Muscle layer of duodenum (tissue), 2 donors: ENCODE results near the gene FARS2.

ENCODE experiments used
- H3K27ac ChIP-seq: one replicate; pipeline ENCODE4 v1.7.0; 2013; ENCODE audit warnings: mild to moderate bottlenecking, low read length
- H3K27me3 ChIP-seq: one replicate; pipeline ENCODE4 v1.7.0; 2013; ENCODE audit warnings: low read depth, mild to moderate bottlenecking, control low read depth, low read length
- H3K36me3 ChIP-seq, 2 donors: one replicate each; pipeline ENCODE4 v1.7.0; 2013; ENCODE audit warnings: low read length in 2 of 2, control low read depth in 1 of 2, mild to moderate bottlenecking in 1 of 2; ENCODE audit not compliant: insufficient read depth in 2 of 2, control insufficient read depth in 1 of 2
- H3K4me1 ChIP-seq, 2 donors: one replicate each; pipeline ENCODE4 v1.7.0; 2013; ENCODE audit warnings: low read length in 2 of 2, mild to moderate bottlenecking in 2 of 2, control low read depth in 1 of 2, moderate library complexity in 1 of 2; ENCODE audit not compliant: insufficient read depth in 2 of 2, control insufficient read depth in 1 of 2
- H3K4me3 ChIP-seq, 2 donors: one replicate each; pipeline ENCODE4 v1.7.0; 2013; ENCODE audit warnings: low read length in 2 of 2, low read depth in 1 of 2, mild to moderate bottlenecking in 1 of 2
- H3K9me3 ChIP-seq, 2 donors: one replicate each; pipeline ENCODE4 v1.7.0; 2013; ENCODE audit warnings: low read length in 2 of 2, control low read depth in 1 of 2, mild to moderate bottlenecking in 1 of 2; ENCODE audit not compliant: control insufficient read depth in 1 of 2
- donor health status: healthy.

FARS2 gene

DNA sequence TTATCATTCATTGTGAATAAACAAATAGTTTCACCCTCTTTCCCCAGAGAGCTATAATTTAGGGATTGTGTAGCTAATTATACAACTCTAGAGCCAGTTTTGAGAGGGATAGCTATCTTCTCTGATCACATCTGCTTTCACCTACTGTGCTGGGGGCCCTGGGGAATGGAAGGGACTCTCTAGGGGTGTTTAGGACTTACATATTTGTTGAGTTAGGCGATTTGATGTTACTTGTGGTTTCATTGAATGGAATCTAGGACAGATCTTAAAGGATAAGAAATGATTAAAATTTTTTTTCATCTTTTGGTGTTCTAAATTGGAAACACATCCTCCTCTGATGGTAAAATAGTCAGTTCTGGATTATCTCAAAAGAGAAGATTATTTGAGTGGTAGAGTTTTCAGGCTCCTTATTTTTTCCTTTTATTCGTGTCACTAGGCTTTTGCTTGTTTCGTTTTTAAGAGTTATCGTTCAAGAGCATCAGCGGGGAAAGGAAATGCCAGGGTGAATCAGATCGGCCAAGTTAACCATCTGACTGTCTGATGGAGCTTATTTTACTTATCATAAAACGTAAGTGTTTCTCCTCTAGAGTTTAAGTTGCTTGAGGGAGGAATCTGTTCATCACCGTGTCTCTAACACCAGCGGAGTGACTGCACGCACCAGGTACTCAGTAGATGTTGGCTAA lies 236.7 kb downstream of the FARS2 start:
- Histone ChIP-seq H3K27ac (no peak overlapping the region), H3K4me1 (peaks cover 0 to 6% of the 10 kb centered on the region in 2 donors)

DNA sequence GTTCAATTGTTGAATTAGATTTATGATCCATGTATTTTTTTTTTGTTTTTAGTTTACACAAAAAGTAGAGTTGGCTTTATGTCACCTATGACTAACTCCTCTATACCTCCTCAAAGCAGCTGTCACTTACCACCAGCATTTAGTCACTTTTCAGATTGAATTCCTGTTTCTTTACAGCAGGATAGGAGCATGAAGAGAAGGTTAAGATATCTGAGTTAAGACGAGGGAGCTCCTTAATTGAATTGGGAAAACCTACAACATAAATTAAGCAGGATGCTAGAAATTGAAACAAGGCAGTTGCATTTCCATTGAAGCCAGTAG lies 237.2 kb downstream of the FARS2 start:
- H3K36me3 ChIP-seq = no peaks in the 10 kb centered on the region
- peaks cover 0 to 6% of the 10 kb centered on the region in 2 donors for H3K4me1 ChIP-seq
- H3K9me3 ChIP-seq = no peaks in the 10 kb centered on the region
- no peak overlapping the region for H3K27ac ChIP-seq
- H3K27me3 ChIP-seq = no peaks in the 10 kb centered on the region
- H3K4me3 ChIP-seq = no peak overlapping the region

More for the DNA sequence above, 236.7 kb downstream of the FARS2 start:
- no peaks in the 10 kb centered on the region for H3K27me3 ChIP-seq
- H3K36me3 ChIP-seq = no peaks in the 10 kb centered on the region
- H3K4me3 ChIP-seq = no peak overlapping the region
- H3K9me3 ChIP-seq = no peaks in the 10 kb centered on the region

DNA sequence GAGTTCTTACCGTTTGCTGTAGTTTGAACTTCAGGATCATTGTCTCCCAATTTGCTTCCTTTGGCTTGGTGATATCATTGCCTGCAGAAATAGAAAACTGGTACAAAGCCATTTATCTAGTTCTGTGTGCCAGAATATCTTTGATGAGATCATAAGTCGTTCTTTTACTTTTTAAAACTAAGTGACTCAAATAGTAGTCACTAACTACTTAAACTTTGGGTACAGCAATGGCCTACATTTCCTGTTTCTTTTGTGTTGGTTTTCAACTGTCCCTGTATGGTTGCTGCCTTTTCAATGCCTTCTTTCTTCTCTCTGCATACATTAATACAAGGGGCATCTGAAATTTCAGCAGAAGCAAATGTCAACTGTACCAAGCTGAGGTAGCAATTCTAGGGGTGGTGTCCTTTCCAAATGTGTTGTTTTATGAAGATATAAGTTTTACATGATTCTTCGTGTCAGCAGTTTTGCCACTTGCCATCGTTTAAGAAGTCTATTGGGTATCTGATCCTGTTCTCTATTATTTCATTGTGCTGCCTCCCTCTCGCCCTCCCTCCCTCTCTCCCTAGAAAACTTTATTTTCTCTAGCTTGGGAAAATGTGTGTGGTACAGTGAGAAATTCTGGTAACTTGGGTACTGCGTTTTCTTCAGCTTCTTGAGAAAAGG lies 238.5 kb downstream of the FARS2 start:
- Histone ChIP-seq H3K27me3 (no peaks in the 10 kb centered on the region), H3K36me3 (no peaks in the 10 kb centered on the region), H3K27ac (no peak overlapping the region), H3K9me3 (no peaks in the 10 kb centered on the region), H3K4me1 (peaks cover 0 to 6% of the 10 kb centered on the region in 2 donors), H3K4me3 (no peak overlapping the region)

DNA sequence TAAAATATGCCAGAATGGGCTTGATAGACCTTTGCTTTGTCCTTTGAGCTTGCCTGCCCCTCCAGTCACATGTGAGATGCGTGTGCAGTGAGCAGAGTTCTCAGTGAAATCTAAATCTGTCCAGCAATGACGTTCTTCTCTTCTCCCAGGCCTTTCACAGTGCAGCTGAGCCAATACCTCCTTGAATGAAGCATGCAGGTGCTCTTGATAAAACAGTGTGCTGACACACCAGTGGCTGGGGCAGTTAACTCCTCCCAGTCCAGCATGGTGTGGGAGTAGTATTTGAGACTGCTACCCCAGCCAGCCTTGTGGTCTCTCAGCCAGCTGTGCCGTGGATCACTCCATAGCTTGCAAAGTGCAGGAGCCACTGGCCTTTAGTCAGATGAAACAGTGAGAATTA lies 240.5 kb downstream of the FARS2 start:
- Histone ChIP-seq H3K9me3 (no peaks in the 10 kb centered on the region), H3K36me3 (no peaks in the 10 kb centered on the region), H3K27ac (no peak overlapping the region), H3K4me1 (peaks cover 0 to 6% of the 10 kb centered on the region in 2 donors), H3K4me3 (no peak overlapping the region), H3K27me3 (no peaks in the 10 kb centered on the region)

DNA sequence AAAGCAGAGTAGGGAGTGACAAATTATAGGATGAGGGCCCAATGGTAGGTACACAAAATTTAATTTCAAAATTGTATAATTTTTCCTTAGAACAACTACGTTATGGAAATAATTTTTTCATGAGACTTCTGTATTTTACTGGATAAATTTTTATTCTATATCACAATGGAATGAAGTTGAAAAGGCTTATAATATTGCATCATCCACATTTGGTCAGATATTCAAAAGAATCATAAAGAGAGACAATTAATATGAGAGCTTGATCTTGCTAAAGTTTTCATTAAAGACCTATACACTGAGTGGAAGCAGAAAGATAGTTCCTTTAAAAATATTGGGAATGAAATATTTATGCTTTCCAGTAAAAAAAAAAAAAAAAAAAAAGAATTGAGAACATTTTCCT lies 242.8 kb downstream of the FARS2 start:
- Histone ChIP-seq H3K36me3 (no peaks in the 10 kb centered on the region), H3K27ac (no peak overlapping the region), H3K4me3 (no peak overlapping the region)

DNA sequence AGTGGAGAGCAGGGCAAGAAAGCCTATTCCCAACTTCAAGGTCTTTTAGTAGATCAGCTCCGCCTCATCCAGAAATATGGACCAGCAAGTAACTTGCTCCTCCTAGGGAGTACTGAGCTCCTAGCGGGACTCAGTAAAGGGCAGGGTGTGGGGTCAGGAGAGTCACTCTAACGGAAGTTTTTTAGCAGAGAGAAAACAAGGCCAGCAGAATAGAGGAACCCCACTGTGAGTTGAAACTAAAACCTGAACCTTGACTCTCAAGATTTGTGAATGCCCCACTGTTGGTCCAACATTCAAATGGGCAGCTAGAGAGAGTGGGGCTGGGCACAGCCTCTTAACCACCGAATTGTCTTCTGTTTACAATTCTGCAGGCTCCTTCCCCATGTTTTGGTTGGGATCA lies 244.8 kb downstream of the FARS2 start:
- no peak overlapping the region for H3K4me3 ChIP-seq
- no peaks in the 10 kb centered on the region for H3K27me3 ChIP-seq
- H3K9me3 ChIP-seq = no peaks in the 10 kb centered on the region
- H3K4me1 ChIP-seq = no peaks in the 10 kb centered on the region
- no peak overlapping the region for H3K27ac ChIP-seq
- H3K36me3 ChIP-seq = no peaks in the 10 kb centered on the region

More for the DNA sequence above, 242.8 kb downstream of the FARS2 start:
- peaks cover 0 to 4% of the 10 kb centered on the region in 2 donors for H3K4me1 ChIP-seq
- H3K27me3 ChIP-seq = no peaks in the 10 kb centered on the region
- no peaks in the 10 kb centered on the region for H3K9me3 ChIP-seq

DNA sequence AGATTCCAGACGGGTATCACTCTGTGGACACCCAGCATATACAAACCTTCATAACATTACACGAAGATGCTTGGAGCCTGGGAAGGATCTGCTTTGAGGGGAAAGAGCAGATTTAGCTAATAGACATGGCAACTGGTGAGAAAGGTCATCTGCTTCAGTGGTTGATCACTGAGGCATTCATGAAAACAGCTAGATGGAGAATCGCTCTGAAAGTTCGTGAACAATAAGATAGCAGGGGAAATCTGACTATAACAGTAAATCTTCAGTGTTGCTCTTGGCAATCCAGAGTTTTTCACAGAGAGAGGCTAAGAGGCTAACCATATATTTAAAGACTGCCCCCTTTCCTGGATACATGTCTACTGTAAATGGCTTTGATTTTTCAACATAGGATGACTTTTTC lies 245.3 kb downstream of the FARS2 start:
- no peak overlapping the region for H3K4me3 ChIP-seq
- H3K36me3 ChIP-seq = no peaks in the 10 kb centered on the region
- H3K27me3 ChIP-seq = no peaks in the 10 kb centered on the region
- no peaks in the 10 kb centered on the region for H3K4me1 ChIP-seq
- no peak overlapping the region for H3K27ac ChIP-seq
- H3K9me3 ChIP-seq = no peaks in the 10 kb centered on the region

DNA sequence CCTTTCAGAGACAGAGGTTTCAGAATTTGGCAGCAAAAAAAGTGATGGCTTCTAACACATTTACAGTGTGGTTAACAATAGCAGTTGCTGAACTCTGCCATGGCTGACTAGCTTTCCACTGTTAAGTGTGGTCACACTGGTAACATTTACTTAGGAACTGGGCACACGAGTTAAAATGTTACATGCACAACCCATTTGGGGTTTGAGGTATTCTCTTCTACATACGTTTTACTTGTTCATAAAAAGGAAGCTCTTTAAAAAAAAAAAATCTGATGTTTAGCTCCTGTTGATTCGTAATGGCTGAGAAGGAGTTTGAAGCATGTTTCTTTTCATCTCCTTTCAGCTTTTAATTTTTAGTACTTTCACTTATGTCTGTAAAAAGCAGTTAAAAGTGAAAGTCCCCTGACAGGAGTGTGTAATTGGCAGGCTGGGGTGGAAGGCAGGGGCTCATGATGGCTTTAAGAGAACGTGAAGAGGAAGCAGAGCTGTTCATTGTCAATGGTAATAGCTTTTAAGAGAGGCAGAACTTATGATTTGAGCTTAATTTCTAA lies 245.9 kb downstream of the FARS2 start:
- Histone ChIP-seq H3K4me1 (no peaks in the 10 kb centered on the region), H3K27ac (no peak overlapping the region), H3K36me3 (no peaks in the 10 kb centered on the region), H3K4me3 (no peak overlapping the region), H3K9me3 (no peaks in the 10 kb centered on the region), H3K27me3 (no peaks in the 10 kb centered on the region)

DNA sequence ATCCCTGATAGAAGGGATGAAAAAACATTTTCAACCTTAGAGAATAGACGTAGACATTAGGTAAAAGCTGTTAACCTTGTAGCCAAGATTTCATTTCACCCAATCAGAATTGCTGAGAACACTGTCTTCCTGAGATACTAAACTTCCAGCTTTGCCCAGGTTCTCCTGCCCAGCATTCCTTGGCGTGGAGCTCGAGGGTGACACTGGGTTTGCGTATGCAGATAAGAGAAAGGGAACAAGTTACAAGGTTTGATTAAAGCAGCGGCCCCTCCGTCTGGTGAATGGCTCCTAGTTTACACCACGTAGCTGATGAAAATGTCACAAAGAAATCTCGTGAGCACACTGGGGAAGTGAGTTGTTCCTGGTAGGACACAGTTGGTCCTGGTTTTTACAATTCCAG lies 247.8 kb downstream of the FARS2 start:
- H3K4me3 ChIP-seq = no peak overlapping the region
- no peaks in the 10 kb centered on the region for H3K36me3 ChIP-seq
- H3K27me3 ChIP-seq = no peaks in the 10 kb centered on the region
- H3K9me3 ChIP-seq = no peaks in the 10 kb centered on the region
- H3K27ac ChIP-seq = no peak overlapping the region
- H3K4me1 ChIP-seq = no peaks in the 10 kb centered on the region

DNA sequence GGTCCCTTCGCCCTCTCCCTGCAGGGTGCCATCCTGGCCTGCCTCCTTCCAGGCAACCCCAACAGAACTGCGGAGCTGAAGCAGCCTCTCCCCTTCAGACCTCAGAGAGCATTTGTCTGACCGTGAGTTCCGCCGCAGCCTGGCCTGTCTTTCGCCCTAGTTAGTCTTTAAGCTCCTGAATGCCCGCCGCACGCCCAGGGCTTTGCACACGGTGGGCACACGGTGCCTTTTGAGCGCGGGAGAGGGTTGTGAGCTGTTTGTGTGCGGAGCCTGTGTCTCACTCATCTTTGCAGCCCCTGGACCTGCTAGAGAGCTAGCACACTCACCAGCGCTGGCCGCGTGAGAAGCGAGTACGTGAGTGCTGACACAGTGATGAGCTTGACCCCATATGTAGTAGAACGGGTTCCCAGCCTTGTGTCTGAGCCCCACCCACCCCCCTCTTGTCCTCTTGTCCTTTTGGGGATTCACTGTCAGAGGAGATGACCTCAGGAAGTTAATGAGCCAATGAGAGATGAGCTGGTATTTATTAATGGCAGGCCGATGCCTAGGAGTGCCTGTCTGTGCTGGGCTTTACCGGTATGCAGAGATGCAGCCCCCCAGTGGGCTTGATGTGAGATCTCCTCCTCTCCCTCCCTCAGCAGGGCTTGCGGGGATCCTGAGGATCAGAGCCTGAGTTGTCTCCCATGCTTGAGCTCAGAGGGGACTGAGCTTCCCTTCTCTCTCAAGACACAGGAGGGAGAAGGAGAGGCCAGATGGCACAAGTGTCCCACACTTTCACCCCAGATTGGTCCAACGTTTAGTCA lies 249.2 kb downstream of the FARS2 start:
- no peak overlapping the region for H3K27ac ChIP-seq
- H3K36me3 ChIP-seq = no peaks in the 10 kb centered on the region
- no peaks in the 10 kb centered on the region for H3K27me3 ChIP-seq
- H3K4me3 ChIP-seq = no peak overlapping the region
- no peaks in the 10 kb centered on the region for H3K9me3 ChIP-seq
- no peaks in the 10 kb centered on the region for H3K4me1 ChIP-seq

DNA sequence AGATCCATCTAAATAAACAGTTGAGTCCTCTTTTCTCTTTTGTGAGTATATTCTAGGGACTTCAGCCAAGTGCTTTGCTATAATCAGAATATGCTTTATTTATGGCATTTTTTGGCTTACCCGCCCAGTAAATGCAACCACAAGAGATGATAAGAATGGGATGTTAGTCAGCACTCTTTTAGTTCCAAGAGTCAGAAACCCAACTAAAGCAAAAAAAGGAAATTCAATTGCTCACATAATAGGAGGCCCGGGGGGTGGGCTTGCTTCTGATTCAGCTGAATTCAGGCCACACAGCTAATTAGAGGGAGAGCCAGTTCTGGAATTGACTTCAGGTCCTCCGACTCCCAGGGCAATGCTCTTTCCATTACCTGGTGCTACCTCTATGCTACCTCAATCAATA lies 250.6 kb downstream of the FARS2 start:
- Histone ChIP-seq H3K4me3 (no peak overlapping the region), H3K4me1 (no peaks in the 10 kb centered on the region), H3K27me3 (no peaks in the 10 kb centered on the region), H3K9me3 (no peaks in the 10 kb centered on the region), H3K36me3 (no peaks in the 10 kb centered on the region), H3K27ac (no peak overlapping the region)
